Kidney (tissue), 14 donors: Measurements from ENCODE around the gene GRIA4. TPM values are rescaled to one million over a fixed set of nuclear protein-coding genes. Genes with fewer than 3 reads are reported as not detected.
A peak's percentile ranks its signal among the peaks of the same experiment; 100 is the strongest.

ENCODE experiments used
- DNase-seq, 5 donors: peaks; one replicate each; pipeline ENCODE4 v3.0.0-alpha.2; 2013 to 2020
- FAIRE-seq: peaks from 2 replicates; lab custom pipeline; 2012; peaks lifted over from hg19 to GRCh38; lab: Jason Lieb, UNC
- H3K27ac ChIP-seq, 2 donors: one replicate each; pipeline ENCODE4 v1.7.0; 2013; ENCODE audit warnings: low read depth in 2 of 2, low read length in 2 of 2, inconsistent platforms in 1 of 2
- H3K27me3 ChIP-seq: one replicate; pipeline ENCODE4 v1.7.1; 2013; ENCODE audit warnings: low read length, inconsistent platforms; ENCODE audit not compliant: control insufficient read depth, insufficient read depth
- H3K36me3 ChIP-seq, 3 donors: one replicate each; pipeline versions ENCODE4 v1.7.0 to v1.7.1; 2013; ENCODE audit warnings: low read length in 3 of 3, control low read depth in 1 of 3, inconsistent platforms in 1 of 3; ENCODE audit not compliant: insufficient read depth in 3 of 3, control insufficient read depth in 2 of 3
- H3K4me1 ChIP-seq, 3 donors: one replicate each; pipeline versions ENCODE4 v1.7.0 to v1.7.1; 2013; ENCODE audit warnings: low read length in 3 of 3, inconsistent platforms in 1 of 3, low read depth in 1 of 3; ENCODE audit not compliant: control insufficient read depth in 2 of 3, insufficient read depth in 2 of 3
- H3K4me3 ChIP-seq, 3 donors: one replicate each; pipeline versions ENCODE4 v1.7.0 to v1.8.1; 2013; ENCODE audit warnings: low read length in 3 of 3, control low read depth in 1 of 3, inconsistent platforms in 1 of 3
- H3K9ac ChIP-seq, 3 donors: one replicate each; pipeline versions ENCODE4 v1.7.0 to v1.7.1; 2013; ENCODE audit warnings: low read length in 3 of 3, control low read depth in 1 of 3, inconsistent platforms in 1 of 3
- H3K9me3 ChIP-seq, 3 donors: one replicate each; pipeline versions ENCODE4 v1.7.0 to v1.7.1; 2013; ENCODE audit warnings: low read length in 3 of 3, control low read depth in 1 of 3, inconsistent platforms in 1 of 3; ENCODE audit not compliant: control insufficient read depth in 2 of 3, insufficient read depth in 1 of 3
- intact Hi-C: fragments of 100-400 bp; cut with DNase I; formaldehyde crosslinking; loops from one replicate; pipeline ENCODE4 v1.11.1; 2022
- polyA plus RNA-seq: library from polyadenylated mRNA; stranded (reverse); fragments of 350-450 nt; fragmentation: Illumina TruSeq; extraction: RNeasy Lipid Tissue Mini Kit (QIAGEN cat#74804); gene quantifications from one replicate; pipeline ENCODE4 v1.2.3, GENCODE V29; 2014; ENCODE audit warnings: low read depth, low replicate concordance; ENCODE audit not compliant: insufficient read depth
- total RNA-seq: library from RNA; stranded (reverse); fragmentation: NEBNext Ultra II Directional; extraction: Animal tissue kit (Norgen Biotek cat#: 25700); gene quantifications from one replicate; pipeline ENCODE4 v1.2.1, GENCODE V29; 2021
- TF ChIP-seq, protein P1 (sequence below): IDR thresholded peaks from 3 replicates; pipeline ENCODE4 v1.5.1; 2012; ENCODE audit warnings: mild to moderate bottlenecking, moderate library complexity, borderline replicate concordance; ENCODE audit not compliant: insufficient read depth; ENCODE audit errors: extremely low read depth
- donor health status: control.
- donor health status: control.
- donor health status: control.
- donor health status: control.
- donor health status: control.
- donor health status: DM: yes; HTN: yes; CAD: no.
- donor health status: Normal renal cell carcinoma (clear cell type).

GRIA4 gene
- total and polyA plus RNA-seq, 2 donors from 2014 or later, result 0.45 TPM; not detected in 1

DNA sequence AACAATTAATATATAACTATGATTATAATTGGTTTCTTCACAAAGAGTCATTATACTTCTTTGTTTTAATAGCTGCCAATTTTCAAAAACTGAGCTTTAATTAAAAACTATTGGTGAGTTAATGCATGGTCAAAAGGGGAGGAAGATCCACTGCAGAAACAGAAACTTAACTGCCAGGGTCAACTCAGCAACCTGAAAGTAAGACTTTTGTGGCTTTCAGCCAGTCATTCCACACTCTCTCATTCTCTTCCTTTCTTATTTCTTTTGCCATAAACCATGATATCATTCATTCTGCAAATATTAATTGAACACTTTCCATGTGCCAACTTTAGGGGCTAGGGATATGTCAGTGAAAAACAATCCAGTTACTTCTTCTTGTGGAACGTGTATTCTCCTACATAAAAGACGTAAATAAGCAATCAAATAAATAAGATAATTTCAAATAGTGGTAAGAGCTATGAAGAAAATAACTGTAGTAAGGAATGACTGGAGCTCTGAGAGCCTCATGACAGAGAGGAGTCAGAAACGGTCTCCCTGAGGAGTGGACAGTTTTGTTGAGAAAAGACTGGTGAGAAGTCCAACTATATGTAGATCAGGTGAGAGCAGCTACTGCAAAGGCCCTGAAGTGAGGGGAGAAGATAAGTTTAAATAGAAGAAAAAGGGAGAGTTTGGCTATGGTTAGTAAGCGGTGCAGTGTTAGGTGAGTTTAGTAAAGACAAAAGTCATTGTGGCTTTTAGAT, 130.5 kb downstream of the GRIA4 start:
- intact Hi-C loops, result no loop called here
- H3K4me1 ChIP-seq, result no peaks in the 10 kb centered on the region
- no peaks in the 10 kb centered on the region for H3K27me3 ChIP-seq
- FAIRE-seq (no peak), DNase-seq (no peak)
- no peak overlapping the region for H3K9ac ChIP-seq
- no peak overlapping the region for H3K27ac ChIP-seq
- no peak overlapping the region for H3K4me3 ChIP-seq
- TF ChIP-seq, protein P1, sequence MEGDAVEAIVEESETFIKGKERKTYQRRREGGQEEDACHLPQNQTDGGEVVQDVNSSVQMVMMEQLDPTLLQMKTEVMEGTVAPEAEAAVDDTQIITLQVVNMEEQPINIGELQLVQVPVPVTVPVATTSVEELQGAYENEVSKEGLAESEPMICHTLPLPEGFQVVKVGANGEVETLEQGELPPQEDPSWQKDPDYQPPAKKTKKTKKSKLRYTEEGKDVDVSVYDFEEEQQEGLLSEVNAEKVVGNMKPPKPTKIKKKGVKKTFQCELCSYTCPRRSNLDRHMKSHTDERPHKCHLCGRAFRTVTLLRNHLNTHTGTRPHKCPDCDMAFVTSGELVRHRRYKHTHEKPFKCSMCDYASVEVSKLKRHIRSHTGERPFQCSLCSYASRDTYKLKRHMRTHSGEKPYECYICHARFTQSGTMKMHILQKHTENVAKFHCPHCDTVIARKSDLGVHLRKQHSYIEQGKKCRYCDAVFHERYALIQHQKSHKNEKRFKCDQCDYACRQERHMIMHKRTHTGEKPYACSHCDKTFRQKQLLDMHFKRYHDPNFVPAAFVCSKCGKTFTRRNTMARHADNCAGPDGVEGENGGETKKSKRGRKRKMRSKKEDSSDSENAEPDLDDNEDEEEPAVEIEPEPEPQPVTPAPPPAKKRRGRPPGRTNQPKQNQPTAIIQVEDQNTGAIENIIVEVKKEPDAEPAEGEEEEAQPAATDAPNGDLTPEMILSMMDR, result no peak
- no peaks in the 10 kb centered on the region for H3K9me3 ChIP-seq
- no peaks in the 10 kb centered on the region for H3K36me3 ChIP-seq

DNA sequence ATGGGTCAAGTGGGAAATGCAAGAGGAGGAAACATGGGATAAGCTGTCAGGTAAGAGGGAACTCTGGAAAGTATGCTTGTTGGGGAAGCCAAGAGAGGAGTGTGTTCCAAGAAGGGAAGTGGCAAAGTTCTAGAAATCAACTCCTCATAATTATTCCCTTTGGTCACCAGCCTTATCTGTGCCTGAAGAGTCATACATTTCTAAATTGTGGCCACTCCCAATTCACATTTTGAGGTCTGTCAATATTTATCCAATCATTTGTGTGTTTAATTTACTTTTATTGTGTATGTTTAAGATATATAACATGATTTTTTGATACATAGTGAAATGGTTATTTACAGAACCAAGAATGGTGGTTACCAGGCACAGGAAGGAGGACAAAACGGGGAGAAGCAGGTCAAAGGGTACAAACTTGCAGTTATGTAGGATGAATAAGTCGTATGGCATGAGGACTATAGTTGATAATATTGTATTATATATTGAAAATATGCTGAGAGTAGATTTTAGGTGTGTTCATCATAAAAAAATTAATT, 131.7 kb downstream of the GRIA4 start:
- Histone ChIP-seq H3K36me3 (no peaks in the 10 kb centered on the region), H3K9ac (no peak overlapping the region), H3K9me3 (no peaks in the 10 kb centered on the region), H3K27ac (no peak overlapping the region), H3K4me3 (no peak overlapping the region), H3K27me3 (no peaks in the 10 kb centered on the region), H3K4me1 (no peaks in the 10 kb centered on the region)
- TF ChIP-seq, protein P1, result no peak
- intact Hi-C loops, result no loop called here
- no peak for FAIRE-seq
- DNase-seq, result no peak

DNA sequence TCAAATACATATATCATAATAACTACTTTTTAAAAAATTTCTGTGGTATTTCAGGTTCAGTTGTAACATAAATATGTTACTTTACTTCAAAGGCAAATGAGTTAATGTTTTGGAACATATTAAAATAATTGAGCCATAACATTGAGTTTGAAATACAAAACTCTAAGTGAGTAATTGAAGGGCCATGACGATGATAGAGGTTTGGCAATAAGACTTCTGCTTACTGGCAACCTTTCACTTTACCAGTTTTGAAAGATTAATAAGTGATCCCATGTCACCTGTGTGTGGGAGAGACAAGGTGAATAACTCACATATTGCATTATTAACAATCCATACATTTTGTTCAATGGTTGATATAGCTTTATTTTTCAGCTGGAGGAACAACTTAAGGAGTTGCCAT, 144.4 kb downstream of the GRIA4 start:
- no peak for FAIRE-seq
- intact Hi-C loops, result no loop called here
- H3K9me3 ChIP-seq, result no peaks in the 10 kb centered on the region

More for the DNA sequence above, 144.4 kb downstream of the GRIA4 start:
- H3K36me3 ChIP-seq, result no peaks in the 10 kb centered on the region
- TF ChIP-seq, protein P1, result no peak
- DNase-seq, result peak in 1 of 5 donors; percentile 5
- no peak overlapping the region for H3K4me3 ChIP-seq
- no peak overlapping the region for H3K27ac ChIP-seq
- no peak overlapping the region for H3K9ac ChIP-seq
- H3K4me1 ChIP-seq, result no peaks in the 10 kb centered on the region
- H3K27me3 ChIP-seq, result no peaks in the 10 kb centered on the region
